ENCODE measurements around the gene TMEM179B. TPM values are rescaled to one million over a fixed set of nuclear protein-coding genes. Genes with fewer than 3 reads are reported as not detected.

The TMEM179B gene
- total RNA-seq, 2 experiments from 2014 or later = 34.7 to 37.4 TPM

DNA sequence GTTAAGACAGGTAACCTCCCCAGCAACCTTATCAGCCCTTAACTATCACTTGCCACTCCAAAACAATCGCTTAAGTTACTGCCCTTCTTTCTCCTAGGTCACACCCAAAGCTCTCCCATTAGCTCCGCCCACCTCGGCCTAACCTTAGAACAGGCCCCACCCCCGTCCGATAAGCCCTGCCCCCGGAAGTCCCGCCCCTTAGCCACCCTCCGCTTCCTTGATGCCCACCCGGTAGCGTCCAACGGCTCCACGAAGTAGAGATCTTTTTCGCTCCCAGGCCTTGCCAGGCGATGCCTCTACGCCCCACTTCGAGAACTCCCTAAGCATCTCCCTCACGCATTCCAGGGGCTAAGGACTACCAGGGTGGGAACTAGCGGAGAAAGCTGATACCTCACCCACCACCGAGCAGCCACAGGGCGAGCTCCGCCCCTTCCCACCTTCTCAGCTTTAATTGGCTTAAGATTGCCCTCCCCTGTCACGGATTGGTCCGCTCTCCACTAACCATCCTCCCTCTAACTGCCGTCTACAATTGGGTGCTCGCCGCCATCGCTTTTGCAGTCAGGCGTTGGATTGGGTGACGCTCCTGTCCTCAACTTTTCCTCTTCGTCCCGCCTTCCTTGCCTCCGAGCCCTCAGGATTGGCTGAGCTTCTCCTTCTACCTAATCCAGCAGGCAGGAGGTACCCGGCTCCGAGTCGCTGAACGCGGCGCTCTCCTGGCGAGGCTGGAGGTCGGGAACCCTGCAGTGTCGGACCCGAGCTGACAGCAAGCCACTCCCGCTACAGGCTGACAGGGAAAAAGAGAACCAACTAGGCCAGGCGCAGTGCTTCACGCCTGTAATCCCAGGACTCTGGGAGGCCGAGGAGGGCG lies 33.2 kb upstream of the TMEM179B start, which contains the start of gene ZBTB3:
ZBTB3 (minus strand) TSS at position 425 of the 868 bp plus-strand sequence. CDS start 496 bp downstream, outside the sequence.
- H3K4me1 Mint-ChIP-seq (ENCODE audit: low read depth) = peaks cover 35% of the 10 kb centered on the region
- ATAC-seq (ENCODE audit: poor library complexity) (peak; percentile 93), DNase-seq (peak; percentile 92 to 100 (median 97))
- H3K27me3 Mint-ChIP-seq = no peaks in the 10 kb centered on the region
- H3K4me3 Mint-ChIP-seq = peak within 1 kb of the TSS; percentile 93
- Histone ChIP-seq H3K27me3 (ENCODE audit: control insufficient read depth in 1 of 2, insufficient read depth in 2 of 2, low read length in 2 of 2) (no peaks in the 10 kb centered on the region), H3K27ac (ENCODE audit: low read depth in 1 of 2, low read length in 2 of 2) (peak within 1 kb of the TSS; percentile 84 to 88), H3K36me3 (ENCODE audit: insufficient read depth, low read length) (peaks cover 21% of the 10 kb centered on the region), H3K4me3 (ENCODE audit: low read length) (peak within 1 kb of the TSS; percentile 80), H3K9me3 (ENCODE audit: control insufficient read depth in 1 of 2, insufficient read depth in 1 of 2, low read length in 2 of 2) (no peaks in the 10 kb centered on the region), H3K4me1 (ENCODE audit: insufficient read depth, low read length) (peaks cover 41% of the 10 kb centered on the region)
- ChIA-PET POLR2A (interaction anchor here (0.8 to 5.6 kb wide), 43 partner anchors 8 to 1564 kb away, joined by 3 to 228 read pairs (median 6); partner anchors contain the start of genes B3GAT3, C11orf98, CSKMT and EEF1G), CTCF (interaction anchor here (0.6 to 3.8 kb wide), 7 partner anchors 8 to 127 kb away, joined by 3 to 42 read pairs (median 6); partner anchors contain the start of genes HNRNPUL2, SLC3A2, TAF6L and TMEM179B)
- intact Hi-C loops (cut with DNase I, micrococcal nuclease) = loop anchor here (1.0 to 5.0 kb wide), 5 partner anchors 7 to 88 kb away; partner anchors contain the start of genes TTC9C (in 2 of the 2), POLR2G (in 1 of the 2) and TMEM179B (in 1 of the 2)
- TF ChIP-seq, protein P1, sequence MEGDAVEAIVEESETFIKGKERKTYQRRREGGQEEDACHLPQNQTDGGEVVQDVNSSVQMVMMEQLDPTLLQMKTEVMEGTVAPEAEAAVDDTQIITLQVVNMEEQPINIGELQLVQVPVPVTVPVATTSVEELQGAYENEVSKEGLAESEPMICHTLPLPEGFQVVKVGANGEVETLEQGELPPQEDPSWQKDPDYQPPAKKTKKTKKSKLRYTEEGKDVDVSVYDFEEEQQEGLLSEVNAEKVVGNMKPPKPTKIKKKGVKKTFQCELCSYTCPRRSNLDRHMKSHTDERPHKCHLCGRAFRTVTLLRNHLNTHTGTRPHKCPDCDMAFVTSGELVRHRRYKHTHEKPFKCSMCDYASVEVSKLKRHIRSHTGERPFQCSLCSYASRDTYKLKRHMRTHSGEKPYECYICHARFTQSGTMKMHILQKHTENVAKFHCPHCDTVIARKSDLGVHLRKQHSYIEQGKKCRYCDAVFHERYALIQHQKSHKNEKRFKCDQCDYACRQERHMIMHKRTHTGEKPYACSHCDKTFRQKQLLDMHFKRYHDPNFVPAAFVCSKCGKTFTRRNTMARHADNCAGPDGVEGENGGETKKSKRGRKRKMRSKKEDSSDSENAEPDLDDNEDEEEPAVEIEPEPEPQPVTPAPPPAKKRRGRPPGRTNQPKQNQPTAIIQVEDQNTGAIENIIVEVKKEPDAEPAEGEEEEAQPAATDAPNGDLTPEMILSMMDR (IDR thresholded peaks at IDR 0.05) = no peak
- H3K27ac Mint-ChIP-seq = peak within 1 kb of the TSS; percentile 89
- H3K36me3 Mint-ChIP-seq (ENCODE audit: low read depth) = peaks cover 18% of the 10 kb centered on the region
- H3K9me3 Mint-ChIP-seq = no peaks in the 10 kb centered on the region

DNA sequence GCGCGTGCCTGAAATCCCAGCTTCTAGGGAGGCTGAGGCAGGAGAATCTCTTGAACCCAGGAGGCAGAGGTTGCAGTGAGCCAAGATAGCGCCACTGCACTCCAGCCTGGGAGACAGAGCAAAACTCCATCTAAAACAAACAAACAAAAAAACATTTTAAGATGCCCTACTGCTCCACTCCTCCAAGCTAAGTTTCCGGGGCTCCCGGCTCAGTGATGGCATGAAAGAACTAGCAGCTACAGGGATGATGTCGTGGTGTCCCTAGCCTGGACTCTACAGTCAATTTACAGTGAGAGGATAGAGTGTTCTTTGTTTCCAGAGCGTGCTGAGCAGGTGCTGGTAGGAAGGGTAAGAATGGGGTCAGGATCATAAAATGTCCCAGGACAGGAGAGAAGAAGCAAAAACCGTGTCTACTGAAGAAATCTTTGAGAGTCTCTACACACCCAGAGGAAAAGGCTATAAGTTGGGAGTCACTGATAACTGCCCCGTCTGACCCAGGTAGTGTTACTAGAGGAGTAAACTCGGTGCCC lies 32.1 kb upstream of the TMEM179B start:
- Histone ChIP-seq H3K4me1 (ENCODE audit: insufficient read depth, low read length) (peaks cover 34% of the 10 kb centered on the region), H3K9me3 (ENCODE audit: control insufficient read depth in 1 of 2, insufficient read depth in 1 of 2, low read length in 2 of 2) (no peaks in the 10 kb centered on the region), H3K27me3 (ENCODE audit: control insufficient read depth in 1 of 2, insufficient read depth in 2 of 2, low read length in 2 of 2) (no peaks in the 10 kb centered on the region), H3K27ac (ENCODE audit: low read depth in 1 of 2, low read length in 2 of 2) (no peak overlapping the region), H3K36me3 (ENCODE audit: insufficient read depth, low read length) (peaks cover 19% of the 10 kb centered on the region), H3K4me3 (ENCODE audit: low read length) (no peak overlapping the region)
- ChIA-PET POLR2A (interaction anchor here (1.8 to 4.0 kb wide), 8 partner anchors 10 to 182 kb away, joined by 4 to 228 read pairs (median 42); partner anchors contain the start of genes EEF1G, HNRNPUL2, STX5 and TAF6L), CTCF (interaction anchor here (0.6 to 3.8 kb wide), 5 partner anchors 16 to 126 kb away, joined by 3 to 42 read pairs (median 4); partner anchors contain the start of genes SLC3A2, TAF6L and TMEM179B)
- peaks cover 27% of the 10 kb centered on the region for H3K4me1 Mint-ChIP-seq (ENCODE audit: low read depth)
- TF ChIP-seq, protein P1 (IDR thresholded peaks at IDR 0.05) = no peak
- no peak overlapping the region for H3K27ac Mint-ChIP-seq
- H3K4me3 Mint-ChIP-seq = peak overlapping the region; percentile 61
- DNase-seq (no peak), ATAC-seq (ENCODE audit: poor library complexity) (no peak)
- intact Hi-C loops (cut with DNase I, micrococcal nuclease) = loop anchor here in 1 of 2 experiments (2.0 kb wide), 1 partner anchor 26 kb away; the partner anchor contains the start of gene TTC9C
- H3K27me3 Mint-ChIP-seq = no peaks in the 10 kb centered on the region
- peaks cover 13% of the 10 kb centered on the region for H3K36me3 Mint-ChIP-seq (ENCODE audit: low read depth)
- no peaks in the 10 kb centered on the region for H3K9me3 Mint-ChIP-seq

All from CD4-positive, alpha-beta T cell (primary cell).